ENCODE measurements around the gene UBE2E2. TPM values are rescaled to one million over a fixed set of nuclear protein-coding genes. Genes with fewer than 3 reads are reported as not detected.

Gene UBE2E2
- total and polyA plus RNA-seq, 12 donors: 19.5 to 63.8 (median 52.2) TPM

GRCh38 chr3:23253214-23253613, 50.1 kb downstream of the UBE2E2 start:
- H3K36me3 ChIP-seq: no peaks in the 10 kb centered on the region
- DNase-seq: no peak
- no peak overlapping the region for H3K27ac ChIP-seq
- TF ChIP-seq, protein P1, sequence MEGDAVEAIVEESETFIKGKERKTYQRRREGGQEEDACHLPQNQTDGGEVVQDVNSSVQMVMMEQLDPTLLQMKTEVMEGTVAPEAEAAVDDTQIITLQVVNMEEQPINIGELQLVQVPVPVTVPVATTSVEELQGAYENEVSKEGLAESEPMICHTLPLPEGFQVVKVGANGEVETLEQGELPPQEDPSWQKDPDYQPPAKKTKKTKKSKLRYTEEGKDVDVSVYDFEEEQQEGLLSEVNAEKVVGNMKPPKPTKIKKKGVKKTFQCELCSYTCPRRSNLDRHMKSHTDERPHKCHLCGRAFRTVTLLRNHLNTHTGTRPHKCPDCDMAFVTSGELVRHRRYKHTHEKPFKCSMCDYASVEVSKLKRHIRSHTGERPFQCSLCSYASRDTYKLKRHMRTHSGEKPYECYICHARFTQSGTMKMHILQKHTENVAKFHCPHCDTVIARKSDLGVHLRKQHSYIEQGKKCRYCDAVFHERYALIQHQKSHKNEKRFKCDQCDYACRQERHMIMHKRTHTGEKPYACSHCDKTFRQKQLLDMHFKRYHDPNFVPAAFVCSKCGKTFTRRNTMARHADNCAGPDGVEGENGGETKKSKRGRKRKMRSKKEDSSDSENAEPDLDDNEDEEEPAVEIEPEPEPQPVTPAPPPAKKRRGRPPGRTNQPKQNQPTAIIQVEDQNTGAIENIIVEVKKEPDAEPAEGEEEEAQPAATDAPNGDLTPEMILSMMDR (IDR thresholded peaks at IDR 0.05): no peak
- peaks cover 0 to 18% (median 7%) of the 10 kb centered on the region in 9 donors for H3K4me1 ChIP-seq
- no peaks in the 10 kb centered on the region for H3K27me3 ChIP-seq
- no peak overlapping the region for H3K4me3 ChIP-seq
- no peak for ATAC-seq
- intact Hi-C loops (cut with DNase I): no loop called here
- no peaks in the 10 kb centered on the region for H3K9me3 ChIP-seq

DNA sequence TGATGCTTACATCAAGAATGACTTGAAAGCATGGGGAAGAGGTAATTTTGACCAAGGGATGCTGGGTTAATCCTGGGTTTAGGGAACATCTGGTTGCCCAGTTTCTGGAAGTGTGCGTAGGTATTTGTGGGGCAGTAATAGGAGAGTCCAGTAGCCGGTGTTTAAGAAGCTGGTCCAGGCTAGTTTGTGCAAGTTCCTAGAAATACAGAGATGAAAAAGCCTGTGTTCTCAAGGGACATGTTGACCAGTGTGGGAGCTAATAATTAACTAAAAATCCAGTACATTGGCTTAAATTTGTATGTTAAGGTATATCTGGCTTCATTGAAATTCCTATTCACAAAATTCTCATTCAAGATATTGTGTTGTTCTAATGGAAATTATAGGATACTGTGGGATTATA, 51.2 kb downstream of the UBE2E2 start:
- TF ChIP-seq, protein P1 (IDR thresholded peaks at IDR 0.05): no peak
- 95 to 100% methylated on average over 2 of the region's 2 CpGs for WGBS, 2 donors
- intact Hi-C loops (cut with DNase I): no loop called here
- Histone ChIP-seq H3K9me3 (no peaks in the 10 kb centered on the region), H3K27ac (no peak overlapping the region), H3K36me3 (no peaks in the 10 kb centered on the region), H3K4me1 (peaks cover 0 to 18% (median 7%) of the 10 kb centered on the region in 9 donors), H3K4me3 (no peak overlapping the region), H3K27me3 (no peaks in the 10 kb centered on the region)
- DNase-seq (no peak), ATAC-seq (no peak)

GRCh38 chr3:23254835-23255234, 51.7 kb downstream of the UBE2E2 start:
- no peak for DNase-seq
- Histone ChIP-seq H3K36me3 (no peaks in the 10 kb centered on the region), H3K27ac (no peak overlapping the region), H3K9me3 (no peaks in the 10 kb centered on the region), H3K4me3 (no peak overlapping the region), H3K4me1 (peaks cover 0 to 18% (median 7%) of the 10 kb centered on the region in 9 donors), H3K27me3 (no peaks in the 10 kb centered on the region)
- no peak for ATAC-seq
- intact Hi-C loops (cut with DNase I): no loop called here
- TF ChIP-seq, protein P1 (IDR thresholded peaks at IDR 0.05): no peak
- 80 to 86% methylated on average over 3 of the region's 3 CpGs for WGBS, 2 donors

- Histone ChIP-seq H3K27ac (no peak overlapping the region), H3K36me3 (no peaks in the 10 kb centered on the region), H3K27me3 (no peaks in the 10 kb centered on the region), H3K4me3 (no peak overlapping the region), H3K4me1 (peaks cover 0 to 18% (median 7%) of the 10 kb centered on the region in 9 donors), H3K9me3 (no peaks in the 10 kb centered on the region)
- intact Hi-C loops (cut with DNase I): no loop called here
- DNase-seq: no peak
- 43 to 47% methylated on average over 5 of the region's 5 CpGs for WGBS, 2 donors
- ATAC-seq: peak in 1 of 8 donors; percentile 21
- TF ChIP-seq, protein P1 (IDR thresholded peaks at IDR 0.05): no peak
Measured at GRCh38 chr3:23256741-23257435, 53.8 kb downstream of the UBE2E2 start.
